ENCODE measurements around the gene C17orf113.

Gene C17orf113

GRCh38 chr17:42016941-42017865 is 33.2 kb downstream of the C17orf113 start, which contains the start of gene DNAJC7:
Gene DNAJC7 (minus strand): TSS chr17:42017439. CDS start chr17:42017416, 23 bp downstream.
- TF ChIP-seq, protein P1, sequence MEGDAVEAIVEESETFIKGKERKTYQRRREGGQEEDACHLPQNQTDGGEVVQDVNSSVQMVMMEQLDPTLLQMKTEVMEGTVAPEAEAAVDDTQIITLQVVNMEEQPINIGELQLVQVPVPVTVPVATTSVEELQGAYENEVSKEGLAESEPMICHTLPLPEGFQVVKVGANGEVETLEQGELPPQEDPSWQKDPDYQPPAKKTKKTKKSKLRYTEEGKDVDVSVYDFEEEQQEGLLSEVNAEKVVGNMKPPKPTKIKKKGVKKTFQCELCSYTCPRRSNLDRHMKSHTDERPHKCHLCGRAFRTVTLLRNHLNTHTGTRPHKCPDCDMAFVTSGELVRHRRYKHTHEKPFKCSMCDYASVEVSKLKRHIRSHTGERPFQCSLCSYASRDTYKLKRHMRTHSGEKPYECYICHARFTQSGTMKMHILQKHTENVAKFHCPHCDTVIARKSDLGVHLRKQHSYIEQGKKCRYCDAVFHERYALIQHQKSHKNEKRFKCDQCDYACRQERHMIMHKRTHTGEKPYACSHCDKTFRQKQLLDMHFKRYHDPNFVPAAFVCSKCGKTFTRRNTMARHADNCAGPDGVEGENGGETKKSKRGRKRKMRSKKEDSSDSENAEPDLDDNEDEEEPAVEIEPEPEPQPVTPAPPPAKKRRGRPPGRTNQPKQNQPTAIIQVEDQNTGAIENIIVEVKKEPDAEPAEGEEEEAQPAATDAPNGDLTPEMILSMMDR (IDR thresholded peaks at IDR 0.05): no peak

DNA sequence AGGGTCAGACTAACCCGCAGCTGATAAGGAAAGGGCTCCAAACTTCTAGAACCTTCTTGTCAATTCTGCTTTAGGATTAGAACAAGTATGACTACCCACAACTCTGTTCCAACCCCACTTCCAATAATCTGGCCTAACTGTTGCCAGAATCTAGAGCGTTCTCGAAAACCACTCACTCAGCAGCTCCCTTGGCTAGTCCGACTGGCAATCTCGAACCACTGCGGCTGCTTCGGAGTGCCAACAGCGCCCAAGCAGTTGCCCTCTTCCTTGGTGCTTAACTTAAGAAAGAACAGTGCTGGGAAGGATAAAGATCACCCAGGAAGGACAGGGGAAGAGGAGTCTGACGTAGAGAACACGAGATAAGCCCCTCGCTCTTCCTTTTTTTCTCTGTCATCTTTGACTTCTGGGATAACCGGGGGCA is 34.0 kb downstream of the C17orf113 start:
- TF ChIP-seq, protein P1 (IDR thresholded peaks at IDR 0.05): no peak

DNA sequence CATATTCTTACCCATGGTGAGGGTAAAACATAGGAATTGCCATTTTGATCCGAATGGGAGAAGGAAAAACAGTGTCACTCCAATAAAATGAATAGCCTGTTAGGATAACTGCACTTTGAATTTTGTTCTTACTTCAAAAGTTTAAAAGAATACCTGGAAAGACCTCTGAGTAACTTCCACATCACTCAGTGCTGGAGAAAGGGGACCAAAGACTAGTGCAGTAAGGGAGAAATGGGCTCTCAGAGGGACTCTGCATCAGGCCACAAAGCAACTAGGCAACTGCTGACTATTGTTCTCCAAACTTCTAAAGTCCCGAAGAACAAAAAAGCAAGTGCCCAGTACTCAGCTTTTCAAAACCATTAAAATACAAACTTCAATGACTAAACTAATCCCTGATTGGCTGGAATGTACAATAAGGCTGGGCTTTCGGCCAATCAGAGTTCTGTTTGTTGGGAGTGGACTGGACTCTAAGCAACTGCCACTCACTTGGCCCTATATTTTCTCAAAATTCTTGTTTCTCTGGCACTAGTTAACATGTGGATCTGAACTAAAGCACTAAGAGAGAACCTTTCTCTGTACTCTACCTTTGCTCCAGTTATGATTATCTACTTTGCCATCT is 39.4 kb downstream of the C17orf113 start:
- TF ChIP-seq, protein P1 (IDR thresholded peaks at IDR 0.05): no peak

GRCh38 chr17:42009170-42009569 is 41.2 kb downstream of the C17orf113 start:
- TF ChIP-seq, protein P1 (IDR thresholded peaks at IDR 0.05): no peak

DNA sequence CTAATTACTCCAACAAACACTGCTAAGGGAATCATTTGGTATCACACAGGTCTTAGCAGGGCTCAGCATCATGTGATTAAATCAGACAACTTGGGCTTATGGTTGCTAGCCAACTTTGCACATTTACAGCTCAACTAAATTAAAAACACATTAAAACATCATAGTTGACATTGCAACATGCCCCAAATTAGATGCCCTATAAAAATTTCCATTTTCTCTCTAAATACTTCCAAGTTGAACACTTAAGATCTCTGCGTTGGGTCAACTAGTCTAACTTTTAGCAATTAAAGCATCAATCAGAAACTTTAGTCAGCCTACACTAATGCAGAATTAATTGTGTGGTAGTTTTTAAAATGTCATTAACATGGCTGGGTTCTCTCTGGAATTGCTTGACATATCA is 45.2 kb downstream of the C17orf113 start:
- TF ChIP-seq, protein P1 (IDR thresholded peaks at IDR 0.05): no peak

DNA sequence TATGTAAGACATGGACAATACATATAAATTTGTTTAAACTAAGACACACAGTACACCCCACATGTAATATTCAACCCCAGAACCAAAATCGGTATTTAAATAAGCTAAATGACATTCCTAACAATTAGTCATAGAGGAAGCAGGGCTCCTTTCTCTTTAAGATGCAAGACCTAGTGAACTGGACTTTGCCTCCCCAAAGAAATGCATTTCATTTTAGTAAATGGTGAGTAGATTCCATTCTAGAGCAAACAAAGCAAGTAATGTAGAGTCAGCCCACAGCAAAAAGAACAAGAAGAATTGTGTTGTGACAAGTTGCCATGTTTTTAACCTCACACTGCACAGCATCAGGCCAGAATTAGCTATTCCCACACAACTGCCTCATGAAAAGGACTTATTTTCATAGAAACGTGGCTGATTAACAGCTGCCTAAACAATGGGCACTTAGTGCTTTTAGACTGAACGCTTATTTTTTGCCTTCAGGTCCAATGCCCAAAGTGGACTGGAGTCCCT is 47.6 kb downstream of the C17orf113 start:
- TF ChIP-seq, protein P1 (IDR thresholded peaks at IDR 0.05): no peak

- TF ChIP-seq, protein P1 (IDR thresholded peaks at IDR 0.05): no peak
Observed at GRCh38 chr17:42002175-42002791, 48.1 kb downstream of the C17orf113 start.
